ENCODE results near the gene TNS4. TPM values are rescaled to one million over a fixed set of nuclear protein-coding genes. Genes with fewer than 3 reads are reported as not detected.
"Not testable (repeated sequence)": the region's sequence is repeated elsewhere in the genome, so short reads cannot be mapped to it uniquely, and the experiment has no call there.

Gene TNS4
- polyA plus RNA-seq (2013, experiment 1 of 2) = not detected
- polyA plus RNA-seq (2013, experiment 2 of 2) = not detected

- H3K36me3 ChIP-seq (ENCODE audit: control insufficient read depth, insufficient read depth, low read length) = no peaks in the 10 kb centered on the region
- WGBS, 2 experiments (ENCODE audit: insufficient coverage in 2 of 2) = 94 to 100% methylated on average over 1 to 4 of the region's 7 CpGs
- no peak within 1 kb of the TSS for H3K27ac ChIP-seq (ENCODE audit: low read depth, low read length, severe bottlenecking)
- no peak within 1 kb of the TSS for H3K4me3 ChIP-seq (ENCODE audit: extremely low read depth, insufficient read depth, low read length, poor library complexity, severe bottlenecking)
- H3K4me1 ChIP-seq (ENCODE audit: control insufficient read depth, insufficient read depth, low read length, poor library complexity, severe bottlenecking) = peaks cover 18% of the 10 kb centered on the region
- H3K9me3 ChIP-seq (ENCODE audit: control insufficient read depth, low read length) = no peaks in the 10 kb centered on the region
These were observed at the start of gene TNS4 for GRCh38 chr17:40501499-40501911. TNS4 (minus strand) TSS chr17:40501623; CDS start chr17:40496425, 5,198 bp downstream.

- H3K4me1 ChIP-seq (ENCODE audit: control insufficient read depth, insufficient read depth, low read length, poor library complexity, severe bottlenecking) = peaks cover 32% of the 10 kb centered on the region
- peak overlapping the region; percentile 16 for H3K27ac ChIP-seq (ENCODE audit: low read depth, low read length, severe bottlenecking)
- H3K4me3 ChIP-seq (ENCODE audit: extremely low read depth, insufficient read depth, low read length, poor library complexity, severe bottlenecking) = no peak overlapping the region
- 90 to 93% methylated on average over 7 of the region's 8 CpGs for WGBS, 2 experiments (ENCODE audit: insufficient coverage in 2 of 2)
- H3K9me3 ChIP-seq (ENCODE audit: control insufficient read depth, low read length) = no peaks in the 10 kb centered on the region
- H3K36me3 ChIP-seq (ENCODE audit: control insufficient read depth, insufficient read depth, low read length) = no peaks in the 10 kb centered on the region
These were observed 49.2 kb upstream of the TNS4 start for GRCh38 chr17:40550608-40551007.

- WGBS, 2 experiments (ENCODE audit: insufficient coverage in 2 of 2) = 92 to 94% methylated on average over 8 of the region's 9 CpGs
- Histone ChIP-seq H3K4me3 (ENCODE audit: extremely low read depth, insufficient read depth, low read length, poor library complexity, severe bottlenecking) (no peak overlapping the region), H3K27ac (ENCODE audit: low read depth, low read length, severe bottlenecking) (peak overlapping the region; percentile 5), H3K36me3 (ENCODE audit: control insufficient read depth, insufficient read depth, low read length) (no peaks in the 10 kb centered on the region), H3K9me3 (ENCODE audit: control insufficient read depth, low read length) (no peaks in the 10 kb centered on the region), H3K4me1 (ENCODE audit: control insufficient read depth, insufficient read depth, low read length, poor library complexity, severe bottlenecking) (peaks cover 31% of the 10 kb centered on the region)
These were observed 47.7 kb upstream of the TNS4 start for GRCh38 chr17:40548982-40549685.

GRCh38 chr17:40548491-40548981 lies 47.1 kb upstream of the TNS4 start:
- WGBS, 2 experiments (ENCODE audit: insufficient coverage in 2 of 2) = 82 to 98% methylated on average over 7 to 9 of the region's 9 CpGs
- H3K4me1 ChIP-seq (ENCODE audit: control insufficient read depth, insufficient read depth, low read length, poor library complexity, severe bottlenecking) = peaks cover 25% of the 10 kb centered on the region
- no peak overlapping the region for H3K27ac ChIP-seq (ENCODE audit: low read depth, low read length, severe bottlenecking)
- H3K9me3 ChIP-seq (ENCODE audit: control insufficient read depth, low read length) = no peaks in the 10 kb centered on the region
- no peaks in the 10 kb centered on the region for H3K36me3 ChIP-seq (ENCODE audit: control insufficient read depth, insufficient read depth, low read length)
- H3K4me3 ChIP-seq (ENCODE audit: extremely low read depth, insufficient read depth, low read length, poor library complexity, severe bottlenecking) = no peak overlapping the region

GRCh38 chr17:40547785-40548478 lies 46.5 kb upstream of the TNS4 start:
- Histone ChIP-seq H3K9me3 (ENCODE audit: control insufficient read depth, low read length) (no peaks in the 10 kb centered on the region), H3K4me1 (ENCODE audit: control insufficient read depth, insufficient read depth, low read length, poor library complexity, severe bottlenecking) (peaks cover 27% of the 10 kb centered on the region), H3K4me3 (ENCODE audit: extremely low read depth, insufficient read depth, low read length, poor library complexity, severe bottlenecking) (no peak overlapping the region), H3K36me3 (ENCODE audit: control insufficient read depth, insufficient read depth, low read length) (no peaks in the 10 kb centered on the region), H3K27ac (ENCODE audit: low read depth, low read length, severe bottlenecking) (no peak overlapping the region)
- WGBS, 2 experiments (ENCODE audit: insufficient coverage in 2 of 2) = 85% methylated on average over 1 of the region's 2 CpGs; no CpG with 5 or more reads in 1 of the 2 experiments

GRCh38 chr17:40547079-40547784 lies 45.8 kb upstream of the TNS4 start:
- Histone ChIP-seq H3K36me3 (ENCODE audit: control insufficient read depth, insufficient read depth, low read length) (no peaks in the 10 kb centered on the region), H3K9me3 (ENCODE audit: control insufficient read depth, low read length) (no peaks in the 10 kb centered on the region), H3K4me1 (ENCODE audit: control insufficient read depth, insufficient read depth, low read length, poor library complexity, severe bottlenecking) (peaks cover 31% of the 10 kb centered on the region), H3K27ac (ENCODE audit: low read depth, low read length, severe bottlenecking) (no peak overlapping the region), H3K4me3 (ENCODE audit: extremely low read depth, insufficient read depth, low read length, poor library complexity, severe bottlenecking) (no peak overlapping the region)
- WGBS, 2 experiments (ENCODE audit: insufficient coverage in 2 of 2) = 87 to 88% methylated on average over 6 to 9 of the region's 11 CpGs

- H3K4me1 ChIP-seq (ENCODE audit: control insufficient read depth, insufficient read depth, low read length, poor library complexity, severe bottlenecking) = peaks cover 31% of the 10 kb centered on the region
- not testable (repeated sequence) for H3K4me3 ChIP-seq (ENCODE audit: extremely low read depth, insufficient read depth, low read length, poor library complexity, severe bottlenecking); H3K9me3 ChIP-seq (ENCODE audit: control insufficient read depth, low read length); H3K36me3 ChIP-seq (ENCODE audit: control insufficient read depth, insufficient read depth, low read length); H3K27ac ChIP-seq (ENCODE audit: low read depth, low read length, severe bottlenecking)
- WGBS, 2 experiments (ENCODE audit: insufficient coverage in 2 of 2) = 92% methylated on average over 2 of the region's 4 CpGs; no CpG with 5 or more reads in 1 of the 2 experiments
These were observed 45.1 kb upstream of the TNS4 start for GRCh38 chr17:40546497-40546896.

- Histone ChIP-seq H3K36me3 (ENCODE audit: control insufficient read depth, insufficient read depth, low read length) (no peaks in the 10 kb centered on the region), H3K27ac (ENCODE audit: low read depth, low read length, severe bottlenecking) (no peak overlapping the region), H3K4me1 (ENCODE audit: control insufficient read depth, insufficient read depth, low read length, poor library complexity, severe bottlenecking) (peaks cover 24% of the 10 kb centered on the region), H3K9me3 (ENCODE audit: control insufficient read depth, low read length) (no peaks in the 10 kb centered on the region), H3K4me3 (ENCODE audit: extremely low read depth, insufficient read depth, low read length, poor library complexity, severe bottlenecking) (no peak overlapping the region)
- WGBS, 2 experiments (ENCODE audit: insufficient coverage in 2 of 2) = 91 to 92% methylated on average over 6 to 7 of the region's 11 CpGs
These were observed 44.2 kb upstream of the TNS4 start for GRCh38 chr17:40545660-40546059.

GRCh38 chr17:40542558-40543411 lies 41.4 kb upstream of the TNS4 start:
- peak overlapping the region; percentile 87 for H3K27ac ChIP-seq (ENCODE audit: low read depth, low read length, severe bottlenecking)
- WGBS, 2 experiments (ENCODE audit: insufficient coverage in 2 of 2) = 83 to 84% methylated on average over 9 to 12 of the region's 14 CpGs
- no peak overlapping the region for H3K4me3 ChIP-seq (ENCODE audit: extremely low read depth, insufficient read depth, low read length, poor library complexity, severe bottlenecking)
- H3K4me1 ChIP-seq (ENCODE audit: control insufficient read depth, insufficient read depth, low read length, poor library complexity, severe bottlenecking) = peaks cover 17% of the 10 kb centered on the region
- no peaks in the 10 kb centered on the region for H3K9me3 ChIP-seq (ENCODE audit: control insufficient read depth, low read length)
- no peaks in the 10 kb centered on the region for H3K36me3 ChIP-seq (ENCODE audit: control insufficient read depth, insufficient read depth, low read length)

Measured in mesodermal cell (in vitro differentiated cells).